GM19397 (cell line): Measurements from ENCODE around the gene ING2.
A peak's percentile ranks its signal among the peaks of the same experiment; 100 is the strongest.

Experiments used
- ATAC-seq: cut with Tn5 transposase; IDR thresholded peaks from one replicate; pipeline ENCODE4 v1.9.1; 2021; ENCODE audit warnings: mild to moderate bottlenecking, moderate library complexity; ENCODE audit not compliant: unreplicated experiment

ING2 gene

DNA sequence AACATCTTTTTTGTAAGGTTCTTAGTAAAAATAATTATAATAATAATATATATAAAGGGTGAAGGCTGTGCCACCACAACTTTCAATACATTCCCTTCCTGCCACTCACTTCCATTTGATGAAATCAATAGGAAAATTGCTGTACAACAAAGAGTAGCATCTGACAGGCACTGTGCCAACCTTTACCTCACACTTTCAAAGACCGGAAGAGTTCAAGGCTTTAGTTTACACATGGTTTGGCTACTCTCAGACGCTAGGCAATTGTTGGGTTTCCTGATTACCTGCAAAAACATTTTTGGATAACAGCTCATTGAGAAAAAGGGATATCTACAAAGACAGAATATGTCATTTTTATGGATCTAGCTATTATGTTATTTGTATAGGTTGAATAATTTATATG, 5.5 kb upstream of the ING2 start:
- no peak for ATAC-seq

DNA sequence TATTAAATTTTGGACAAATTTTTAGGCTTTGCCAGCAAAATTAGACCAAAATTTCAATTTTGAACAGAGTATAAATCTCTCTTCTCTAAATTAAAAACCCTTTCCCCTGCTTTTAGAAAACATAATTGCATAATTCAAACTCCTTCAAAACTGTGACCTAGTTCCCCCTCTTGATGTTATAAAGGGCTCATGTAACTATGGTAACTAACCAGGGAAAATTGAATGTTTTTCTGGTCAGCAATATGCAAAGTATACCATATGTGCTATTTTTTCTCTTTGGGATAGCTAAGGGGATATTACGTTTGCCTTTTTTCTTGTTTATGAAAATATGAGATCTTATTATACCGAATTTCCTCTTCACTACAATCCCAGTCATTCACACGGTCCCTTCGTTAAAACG, 5.1 kb upstream of the ING2 start:
- ATAC-seq, result no peak

DNA sequence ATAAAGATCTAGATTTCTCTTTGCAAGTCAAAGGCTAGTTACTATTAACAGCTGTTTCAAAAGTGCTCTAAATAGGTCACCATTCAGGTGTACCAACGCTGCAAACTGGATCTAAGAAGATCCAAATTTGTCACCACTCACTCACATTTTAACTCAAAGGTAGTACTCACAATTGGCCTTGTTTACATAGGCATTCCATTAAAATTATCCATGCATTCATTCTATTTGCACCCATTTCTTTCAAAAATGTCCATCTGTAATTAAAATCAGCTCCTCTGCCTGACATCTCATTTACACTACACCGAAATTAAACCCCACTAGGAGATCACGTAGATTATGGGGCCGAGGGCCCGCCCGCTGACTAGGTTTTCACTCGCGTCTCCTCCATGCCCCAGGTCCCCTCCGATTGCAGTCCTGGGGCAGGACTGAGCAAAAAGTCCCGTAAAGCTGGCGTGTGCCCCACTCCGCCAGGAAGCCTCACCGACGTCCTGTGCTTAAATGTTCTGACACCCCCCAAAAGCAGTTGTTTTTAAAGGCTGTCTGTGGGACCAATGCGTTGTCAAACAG, 1.3 kb upstream of the ING2 start:
- ATAC-seq, result peak; percentile 0

DNA sequence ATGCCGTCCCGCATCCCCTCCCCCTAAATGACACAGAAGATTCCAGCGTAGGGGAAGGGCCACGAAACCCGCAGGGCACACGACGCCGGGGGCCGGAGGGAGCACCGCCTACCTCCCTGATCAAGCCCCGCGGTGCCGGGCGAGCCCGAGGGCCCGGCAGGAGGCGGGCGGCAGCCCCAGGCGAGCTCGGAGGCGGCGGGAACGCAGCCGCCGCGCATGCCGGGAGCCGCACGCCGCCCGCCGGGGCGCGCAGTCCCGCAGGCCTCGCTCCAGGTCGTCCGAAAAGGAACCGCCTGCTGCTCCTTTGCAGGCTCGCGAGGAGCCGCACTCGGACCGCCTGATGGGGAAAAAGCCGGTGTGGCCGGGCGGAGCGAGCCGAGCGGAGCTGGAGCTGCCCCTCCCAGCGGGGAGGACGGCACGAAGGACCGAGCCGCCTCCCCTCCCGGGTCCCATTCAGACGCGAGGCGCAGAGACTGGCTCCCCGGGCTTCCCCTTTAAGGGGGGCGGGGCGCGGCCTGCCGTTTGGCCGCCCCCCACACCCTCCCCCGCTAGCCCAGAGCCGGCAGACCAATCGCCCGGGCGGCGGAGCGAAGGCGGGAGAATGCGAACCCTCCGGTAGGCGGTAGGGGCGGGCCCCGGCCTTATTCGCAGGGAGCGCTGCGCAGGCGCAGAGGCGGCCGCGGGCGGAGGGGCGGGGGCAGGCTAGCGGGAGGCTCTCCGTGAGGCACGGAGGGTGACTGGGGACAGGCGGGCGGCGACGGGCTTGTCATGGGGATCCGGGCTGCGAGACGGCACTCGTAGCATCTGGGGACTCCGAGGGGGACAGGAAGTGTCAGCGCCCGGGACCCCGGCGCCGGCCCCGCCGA, 561 bp upstream of the ING2 start:
- peak; percentile 68 for ATAC-seq

DNA sequence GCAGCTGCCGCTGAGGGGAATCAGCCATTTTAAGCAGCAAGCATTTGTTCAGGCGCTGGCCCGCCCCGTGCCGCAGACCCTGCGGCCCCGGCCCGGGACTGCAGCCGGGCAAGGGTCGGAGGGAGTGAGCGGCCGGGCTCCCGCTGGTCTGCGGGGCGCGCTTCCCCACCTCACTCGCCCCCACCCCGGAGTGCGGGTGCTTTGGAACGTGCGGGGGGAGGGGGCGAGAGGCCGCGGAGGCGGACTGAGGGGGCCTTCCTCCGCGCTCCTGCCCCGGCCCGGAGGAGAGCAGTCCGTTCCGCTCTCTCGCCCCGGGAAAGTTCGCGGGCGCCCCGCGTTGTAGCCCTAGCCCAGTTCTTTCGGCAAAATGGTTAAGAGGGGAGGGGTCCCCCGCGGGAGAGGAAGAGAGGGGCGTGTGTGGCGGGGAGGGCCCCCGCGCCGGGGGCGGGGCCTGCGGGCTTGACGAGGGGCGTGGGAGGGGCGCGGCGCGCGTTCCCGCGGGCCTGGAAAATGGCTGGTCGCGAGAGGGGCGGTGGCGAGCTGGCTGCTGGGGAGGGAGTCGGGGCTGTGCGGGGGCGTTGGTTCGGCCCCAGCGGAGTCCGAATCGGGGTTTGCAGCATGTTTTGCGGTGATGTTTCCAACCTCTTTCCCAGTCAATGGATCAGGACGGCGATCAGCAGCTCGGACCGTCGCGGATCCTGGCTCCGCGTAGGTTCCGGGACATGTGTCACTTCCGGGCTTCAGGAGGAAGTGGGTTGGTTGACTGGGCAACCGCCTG, 942 bp downstream of the ING2 start:
- ATAC-seq, result peak; percentile 36

DNA sequence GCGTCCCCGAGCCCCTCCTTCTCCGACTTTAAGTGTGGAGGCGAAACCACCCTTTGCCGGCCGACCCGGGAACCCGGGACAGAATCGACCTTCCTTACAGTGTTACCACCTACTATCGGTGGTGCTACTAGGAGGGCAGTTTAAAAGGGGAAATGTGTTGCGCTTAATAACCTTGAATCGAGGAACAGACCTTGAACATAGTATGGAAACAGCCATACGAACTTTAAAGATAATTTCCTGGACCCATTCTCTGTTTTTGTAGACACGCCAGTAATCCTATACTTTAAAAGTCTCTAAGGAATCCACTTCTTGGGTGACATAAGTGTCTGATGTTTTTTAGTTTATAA, 1.5 kb downstream of the ING2 start:
- ATAC-seq, result no peak

DNA sequence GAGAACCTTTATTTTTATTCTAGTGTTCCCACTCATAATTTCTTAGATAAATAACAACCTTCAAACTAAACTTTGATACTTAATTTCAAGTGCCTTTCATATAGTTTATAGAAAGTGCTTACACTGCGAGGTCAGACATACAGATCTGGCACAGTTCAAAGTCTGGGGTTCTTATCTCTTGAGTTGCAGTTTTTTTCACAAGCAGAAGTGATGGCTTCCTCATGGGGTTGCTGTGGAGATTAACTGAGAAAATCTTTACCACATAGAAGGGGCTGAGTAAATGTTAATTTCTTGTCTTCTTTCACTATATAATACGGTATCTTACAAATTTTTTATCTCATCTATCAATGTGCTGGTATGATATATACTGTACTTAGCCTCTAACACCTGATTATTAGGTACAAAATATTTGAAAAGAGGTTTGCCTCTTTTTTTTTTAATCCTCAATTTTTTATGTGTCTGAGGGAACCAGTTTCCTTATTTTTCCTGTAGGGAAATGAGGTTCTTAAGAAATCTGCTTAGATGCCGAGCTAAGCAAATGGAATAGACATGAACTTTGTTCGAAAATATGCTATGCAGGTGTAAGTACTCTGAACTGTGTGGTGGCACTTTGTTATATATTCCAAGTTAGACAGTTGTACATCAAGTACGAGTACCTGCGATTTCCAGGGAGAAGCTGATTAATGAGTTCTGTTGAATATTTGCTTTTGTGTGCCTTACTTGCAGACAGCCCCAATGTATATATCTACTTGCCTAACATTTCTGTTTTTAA, 3.3 kb downstream of the ING2 start:
- ATAC-seq, result no peak

DNA sequence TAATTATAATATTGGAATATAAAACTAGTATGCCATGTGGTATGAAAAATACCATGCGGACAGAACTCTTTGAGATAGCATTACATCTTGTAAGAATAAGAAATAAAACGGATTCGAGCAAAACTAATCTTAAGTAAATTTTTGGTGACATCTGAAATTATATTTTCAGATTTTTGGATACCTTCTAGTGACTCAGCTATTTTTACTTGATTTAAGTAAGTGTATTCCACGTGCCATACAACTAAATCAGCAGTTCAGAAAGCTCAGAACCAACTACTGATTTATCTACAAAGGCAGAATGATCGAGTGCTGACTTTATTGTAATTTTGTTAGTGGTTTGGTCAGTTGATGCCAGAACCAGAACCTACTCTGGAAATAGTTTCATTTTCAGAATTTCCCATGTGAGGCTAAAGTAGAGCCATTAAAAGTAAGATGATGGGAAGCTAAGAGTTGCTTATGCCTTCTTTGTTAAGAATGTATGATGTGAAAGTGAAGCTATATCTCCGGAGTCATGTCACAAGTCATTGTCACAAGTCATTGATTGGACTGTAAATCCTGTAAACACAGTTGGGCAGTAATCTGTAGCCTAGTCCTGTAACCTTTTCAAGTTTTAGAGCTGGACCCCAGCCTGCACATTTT, 4.0 kb downstream of the ING2 start:
- no peak for ATAC-seq

DNA sequence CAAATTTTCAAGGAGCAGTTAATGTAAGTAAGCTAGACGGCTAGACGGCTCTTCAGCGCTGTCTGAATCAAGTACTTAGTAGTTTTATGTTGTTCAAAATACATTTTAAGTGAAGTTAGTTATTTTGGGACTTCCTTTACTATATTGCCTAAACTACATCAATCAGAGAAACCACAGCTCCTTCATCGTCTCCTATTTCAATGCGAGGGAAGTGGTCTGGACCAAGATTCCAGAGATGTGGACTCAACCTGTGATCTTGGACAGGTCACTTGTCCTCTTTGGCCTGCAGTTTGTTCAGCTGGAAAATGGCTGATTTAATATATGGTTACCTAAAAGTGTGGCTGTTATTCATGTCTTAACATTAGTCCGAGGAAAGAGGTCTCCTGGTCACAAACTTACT, 10.6 kb downstream of the ING2 start:
- ATAC-seq, result no peak

DNA sequence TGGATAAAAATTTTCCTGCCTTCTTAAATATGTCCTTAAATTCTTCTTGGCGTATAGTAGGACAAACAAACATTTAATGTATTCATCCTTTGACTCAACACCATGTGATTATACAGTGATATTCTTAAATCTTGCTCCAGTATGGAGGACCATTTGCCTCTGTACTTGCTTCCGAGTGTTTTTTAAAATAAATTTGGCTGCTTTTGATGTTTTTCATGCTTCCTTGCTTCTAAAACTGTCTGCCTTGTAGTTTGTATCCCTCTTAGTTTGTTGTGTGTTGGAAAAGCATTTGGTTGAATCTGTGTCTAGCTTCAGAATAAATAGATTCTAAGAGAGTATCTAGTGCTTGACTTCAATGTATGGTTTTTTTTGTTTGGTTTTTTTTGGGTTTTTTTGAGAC, 12.3 kb downstream of the ING2 start:
- ATAC-seq, result no peak

DNA sequence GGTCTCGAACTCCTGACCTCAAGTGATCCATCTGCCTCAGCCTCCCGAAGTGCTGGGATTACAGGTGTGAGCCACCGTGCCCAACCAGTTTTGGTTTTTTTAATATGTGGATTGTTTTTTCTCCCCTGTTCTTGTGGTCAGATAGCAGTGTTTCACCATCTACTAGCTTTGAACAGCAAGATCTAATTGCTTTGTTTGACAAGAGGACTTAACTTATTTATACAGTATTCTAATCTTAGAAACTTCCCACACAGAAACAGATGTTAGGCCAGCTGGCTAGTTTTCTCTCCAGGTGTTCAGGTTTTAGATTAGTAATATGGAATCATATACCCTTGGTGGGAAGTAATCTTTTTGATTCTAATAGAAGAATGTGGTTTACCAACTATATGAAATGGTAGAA, 12.9 kb downstream of the ING2 start:
- no peak for ATAC-seq

DNA sequence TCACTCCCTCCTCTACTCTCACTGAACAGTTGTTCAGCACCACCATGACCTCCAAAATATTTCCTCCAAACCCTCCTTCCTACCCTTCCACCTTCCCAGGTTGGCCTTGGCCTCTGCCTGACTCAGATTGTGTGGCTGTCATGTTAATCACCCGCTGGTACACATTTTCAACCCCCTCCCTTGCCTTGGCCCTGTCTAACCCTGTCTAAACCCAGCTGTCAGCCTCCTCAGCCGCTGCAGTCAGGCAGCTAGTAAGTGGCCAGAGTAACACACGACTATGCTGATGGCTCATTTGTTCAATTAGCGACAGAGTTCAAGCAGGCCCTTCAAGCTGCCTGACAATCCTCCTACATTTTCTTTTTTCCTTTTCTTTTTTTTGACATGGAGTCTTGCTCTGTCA, 18.0 kb downstream of the ING2 start:
- no peak for ATAC-seq

DNA sequence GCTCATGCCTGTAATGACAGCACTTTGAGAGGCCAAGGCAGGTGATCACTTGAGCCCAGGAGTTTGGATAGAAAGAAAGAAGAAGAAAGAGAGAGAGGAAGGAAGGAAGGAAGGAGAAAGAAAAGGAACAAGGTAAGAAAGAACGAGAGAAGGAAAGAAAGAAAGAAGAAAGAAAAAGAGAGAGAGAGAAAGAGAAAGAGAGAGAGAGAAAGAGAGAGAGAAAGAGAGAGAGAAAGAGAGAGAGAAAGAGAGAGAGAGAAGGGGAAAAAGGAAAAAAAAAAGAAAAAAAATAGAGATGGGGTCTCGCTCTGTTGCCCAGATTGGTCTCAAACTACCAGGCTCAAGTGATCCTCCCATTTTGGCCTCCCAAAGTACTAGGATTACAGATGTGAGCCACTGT, 22.5 kb downstream of the ING2 start:
- ATAC-seq, result no peak

DNA sequence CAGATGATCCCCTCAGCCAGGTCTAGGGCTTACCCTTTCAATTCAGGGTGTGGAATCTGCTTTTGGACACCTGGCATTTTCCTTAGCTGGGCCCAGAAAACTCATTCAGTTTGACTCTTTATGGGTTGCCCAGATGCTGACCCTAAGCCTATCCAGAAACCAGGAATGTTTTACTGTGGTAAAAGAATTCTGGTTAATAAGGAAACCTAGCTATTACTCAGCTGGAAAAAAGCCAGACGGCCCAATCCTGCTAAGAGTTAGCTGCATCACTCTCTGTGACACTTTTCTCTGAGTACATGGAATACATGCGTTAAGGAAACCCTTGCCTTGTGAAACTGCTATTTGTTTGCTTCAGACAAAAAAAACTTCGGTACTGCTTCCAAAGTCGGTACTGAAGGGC, 28.0 kb downstream of the ING2 start:
- no peak for ATAC-seq

DNA sequence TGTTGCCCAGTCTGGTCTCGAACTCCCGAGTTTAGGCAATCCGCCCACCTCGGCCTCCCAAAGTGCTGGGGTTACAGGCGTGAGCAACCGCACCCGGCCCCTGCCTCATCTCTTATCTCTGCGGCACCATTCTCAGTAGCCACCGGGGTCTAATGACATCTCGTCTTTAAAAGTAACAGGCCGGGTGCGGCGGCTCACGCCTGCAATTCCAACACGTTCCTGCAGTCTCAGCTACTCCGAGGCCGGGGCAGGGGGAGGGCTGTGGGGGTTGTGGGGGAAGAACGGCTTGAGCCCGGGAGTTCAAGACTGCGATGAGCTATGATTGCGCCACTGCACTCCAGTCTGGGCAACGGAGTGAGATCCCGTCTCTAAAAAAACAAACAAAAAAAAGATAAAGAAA, 28.8 kb downstream of the ING2 start:
- no peak for ATAC-seq

DNA sequence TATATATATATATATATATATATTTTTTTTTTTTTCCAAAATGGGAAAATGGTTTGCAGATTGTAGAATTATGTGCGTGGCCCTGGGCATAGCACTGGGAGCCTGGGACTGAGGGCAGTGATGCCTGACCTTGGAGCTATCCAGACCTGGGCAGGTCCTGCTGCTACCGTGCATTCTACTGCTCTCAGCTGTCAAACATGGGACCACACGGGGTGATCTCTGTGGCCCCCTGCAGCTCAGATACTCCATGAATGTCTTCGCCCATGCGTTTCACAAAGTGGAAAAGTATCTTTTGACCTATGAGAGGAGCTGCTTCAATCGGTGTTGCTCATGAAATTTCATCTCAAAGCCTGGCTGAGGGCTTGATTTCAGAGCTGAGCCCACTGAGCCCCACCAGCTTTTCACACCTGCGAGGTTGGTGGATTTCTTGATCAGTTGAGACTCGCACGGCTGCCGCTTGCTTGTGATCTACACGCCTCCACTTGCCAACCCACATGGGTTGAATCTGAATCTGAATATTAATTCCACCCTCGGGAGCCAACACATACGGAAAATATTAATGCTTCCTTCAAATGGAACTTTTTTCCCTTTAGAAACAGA, 35.7 kb downstream of the ING2 start:
- ATAC-seq, result no peak

DNA sequence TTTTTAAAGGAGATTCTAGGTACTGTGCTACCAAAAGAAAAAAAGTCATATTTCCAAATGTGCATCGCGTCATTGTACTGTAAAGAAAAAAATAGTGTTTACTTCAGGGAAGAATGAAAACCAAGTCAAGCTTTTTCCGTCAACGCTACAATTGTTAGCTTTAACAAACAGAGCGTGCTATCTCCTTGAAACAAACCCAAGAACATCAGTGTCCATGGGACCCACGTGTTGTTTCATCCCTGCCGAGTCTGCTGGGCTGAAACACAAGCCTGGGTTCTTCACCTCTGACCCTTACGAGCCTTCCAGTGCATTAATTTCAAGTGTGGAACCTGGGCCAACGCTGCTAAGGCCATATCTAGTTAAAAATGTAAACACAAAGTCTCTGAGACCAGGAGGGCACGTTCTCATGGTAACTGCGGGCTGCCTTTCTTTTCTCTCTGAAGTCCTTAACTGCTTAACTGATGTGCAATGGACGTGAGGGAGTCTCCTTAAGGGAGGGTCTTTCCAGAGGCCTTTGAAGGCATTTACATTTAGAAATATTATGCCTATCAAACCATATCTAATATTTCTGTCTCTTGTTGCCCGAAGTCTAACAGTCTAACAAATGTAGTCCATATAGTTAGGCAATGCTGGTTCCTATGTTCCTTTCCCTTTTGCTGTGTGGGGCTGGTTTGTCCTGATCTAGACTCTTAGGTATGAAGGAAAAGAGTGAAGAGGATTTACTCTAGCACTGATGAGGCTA, 36.3 kb downstream of the ING2 start:
- no peak for ATAC-seq

DNA sequence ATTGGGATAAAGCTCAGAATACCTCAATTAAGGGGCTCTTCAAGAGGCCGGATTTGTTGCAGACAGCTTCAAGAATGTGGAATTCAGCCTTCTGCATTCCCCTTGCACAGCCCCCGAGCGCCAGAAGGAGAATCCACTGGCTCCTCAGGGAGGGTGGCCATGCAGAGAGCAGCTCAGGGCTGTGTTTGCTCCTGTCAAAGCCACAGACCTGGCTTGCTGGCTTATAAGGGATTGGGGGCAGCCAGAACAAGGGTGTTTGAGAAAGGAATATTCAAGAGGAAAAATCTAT, 36.8 kb downstream of the ING2 start:
- ATAC-seq, result no peak

DNA sequence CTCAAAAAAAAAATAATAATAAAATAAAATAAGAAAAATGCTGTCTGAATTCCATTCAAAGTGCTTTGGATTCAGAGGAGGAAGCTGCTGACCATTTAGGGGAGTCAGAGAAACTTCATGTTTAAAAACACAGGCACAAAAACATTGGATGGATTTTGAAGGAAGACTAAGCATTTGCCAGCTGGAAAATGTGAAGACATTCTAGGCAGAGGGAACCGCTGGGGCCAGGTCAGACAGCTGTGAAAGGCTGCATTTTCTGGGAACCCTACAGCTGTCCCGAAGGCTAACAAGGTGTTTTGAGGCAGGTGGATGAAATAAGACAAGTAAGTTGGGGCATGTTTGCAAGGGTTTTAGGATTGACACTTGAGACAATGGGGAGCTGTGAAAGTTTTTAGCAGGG, 38.6 kb downstream of the ING2 start:
- no peak for ATAC-seq

DNA sequence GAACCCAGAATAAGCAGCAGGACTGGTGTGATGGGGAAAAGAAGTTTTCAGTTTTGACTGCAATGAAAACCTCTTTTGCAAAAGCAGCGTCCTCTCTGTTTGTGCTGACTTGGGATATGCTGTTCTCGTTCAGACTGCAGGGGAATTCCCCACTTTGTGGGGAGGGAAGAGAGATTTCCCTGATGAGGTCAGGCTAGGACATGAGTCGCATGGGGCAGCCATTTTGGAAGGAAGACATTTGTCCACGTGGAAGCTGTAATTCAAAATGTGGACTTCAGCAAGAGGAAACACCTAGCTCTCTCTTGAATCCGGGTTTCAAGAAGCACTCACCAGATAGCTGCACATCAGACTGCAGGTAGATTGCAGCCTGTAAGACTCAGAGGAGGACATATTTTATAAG, 39.3 kb downstream of the ING2 start:
- no peak for ATAC-seq
